PFSK-1 (cell line): ENCODE data around the gene NUDT1.

ENCODE experiments used
- FOXP2 ChIP-seq: optimal IDR thresholded peaks from 2 replicates; pipeline ENCODE3; 2011; ENCODE audit warnings: borderline replicate concordance, control low read depth, inconsistent platforms; ENCODE audit not compliant: insufficient read depth; ENCODE audit errors: extremely low read length, extremely low read depth
- POLR2AphosphoS5 ChIP-seq: IDR thresholded peaks from 2 replicates; pipeline ENCODE4 v1.6.1; 2012; ENCODE audit warnings: low read depth, mild to moderate bottlenecking, control low read depth, low read length, moderate library complexity
- SIN3A ChIP-seq: IDR thresholded peaks from 2 replicates; pipeline ENCODE4 v1.6.1; 2012; ENCODE audit warnings: mild to moderate bottlenecking, low read length, moderate library complexity, borderline replicate concordance; ENCODE audit not compliant: insufficient read depth
- TAF1 ChIP-seq: IDR thresholded peaks from 2 replicates; pipeline ENCODE4 v1.6.1; 2012; ENCODE audit warnings: low read length, control low read depth, borderline replicate concordance; ENCODE audit not compliant: insufficient read depth
- TF ChIP-seq, protein P1 (sequence below), 2 experiments: IDR thresholded peaks; 2 replicates each; pipeline versions ENCODE4 v1.6.1 to v1.8.0; 2011 to 2012; ENCODE audit warnings: low read depth in 2 of 2, low read length in 2 of 2, control low read depth in 1 of 2, inconsistent platforms in 1 of 2, mild to moderate bottlenecking in 1 of 2, moderate library complexity in 1 of 2; ENCODE audit not compliant: insufficient read depth in 1 of 2

Gene NUDT1

DNA sequence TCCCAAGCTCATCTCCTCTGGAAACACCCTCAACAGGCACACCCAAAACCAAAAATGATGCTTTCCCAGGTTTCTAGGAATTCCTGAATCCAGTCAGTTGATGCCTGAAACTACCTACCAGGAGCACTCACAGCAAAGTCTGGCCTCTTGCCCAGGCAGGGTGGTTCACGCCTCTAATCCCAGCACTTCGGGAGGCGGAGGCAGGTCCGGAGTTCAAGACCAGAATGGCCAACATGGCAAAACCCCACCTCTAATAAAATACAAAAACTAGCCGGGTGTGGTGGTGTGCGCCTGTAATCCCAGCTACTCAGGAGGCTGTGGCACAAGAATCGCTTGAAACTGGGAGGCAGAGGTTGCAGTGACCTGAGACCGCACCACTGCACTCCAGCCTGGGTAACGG lies 11.1 kb upstream of the NUDT1 start:
- TF ChIP-seq SIN3A: no peak
- TF ChIP-seq TAF1: no peak
- TF ChIP-seq, protein P1, sequence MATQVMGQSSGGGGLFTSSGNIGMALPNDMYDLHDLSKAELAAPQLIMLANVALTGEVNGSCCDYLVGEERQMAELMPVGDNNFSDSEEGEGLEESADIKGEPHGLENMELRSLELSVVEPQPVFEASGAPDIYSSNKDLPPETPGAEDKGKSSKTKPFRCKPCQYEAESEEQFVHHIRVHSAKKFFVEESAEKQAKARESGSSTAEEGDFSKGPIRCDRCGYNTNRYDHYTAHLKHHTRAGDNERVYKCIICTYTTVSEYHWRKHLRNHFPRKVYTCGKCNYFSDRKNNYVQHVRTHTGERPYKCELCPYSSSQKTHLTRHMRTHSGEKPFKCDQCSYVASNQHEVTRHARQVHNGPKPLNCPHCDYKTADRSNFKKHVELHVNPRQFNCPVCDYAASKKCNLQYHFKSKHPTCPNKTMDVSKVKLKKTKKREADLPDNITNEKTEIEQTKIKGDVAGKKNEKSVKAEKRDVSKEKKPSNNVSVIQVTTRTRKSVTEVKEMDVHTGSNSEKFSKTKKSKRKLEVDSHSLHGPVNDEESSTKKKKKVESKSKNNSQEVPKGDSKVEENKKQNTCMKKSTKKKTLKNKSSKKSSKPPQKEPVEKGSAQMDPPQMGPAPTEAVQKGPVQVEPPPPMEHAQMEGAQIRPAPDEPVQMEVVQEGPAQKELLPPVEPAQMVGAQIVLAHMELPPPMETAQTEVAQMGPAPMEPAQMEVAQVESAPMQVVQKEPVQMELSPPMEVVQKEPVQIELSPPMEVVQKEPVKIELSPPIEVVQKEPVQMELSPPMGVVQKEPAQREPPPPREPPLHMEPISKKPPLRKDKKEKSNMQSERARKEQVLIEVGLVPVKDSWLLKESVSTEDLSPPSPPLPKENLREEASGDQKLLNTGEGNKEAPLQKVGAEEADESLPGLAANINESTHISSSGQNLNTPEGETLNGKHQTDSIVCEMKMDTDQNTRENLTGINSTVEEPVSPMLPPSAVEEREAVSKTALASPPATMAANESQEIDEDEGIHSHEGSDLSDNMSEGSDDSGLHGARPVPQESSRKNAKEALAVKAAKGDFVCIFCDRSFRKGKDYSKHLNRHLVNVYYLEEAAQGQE (IDR thresholded peaks at IDR 0.05; ENCODE audit: insufficient read depth in 1 of 2, low read depth in 2 of 2, low read length in 2 of 2): no peak
- no peak for TF ChIP-seq FOXP2
- TF ChIP-seq POLR2AphosphoS5: no peak

DNA sequence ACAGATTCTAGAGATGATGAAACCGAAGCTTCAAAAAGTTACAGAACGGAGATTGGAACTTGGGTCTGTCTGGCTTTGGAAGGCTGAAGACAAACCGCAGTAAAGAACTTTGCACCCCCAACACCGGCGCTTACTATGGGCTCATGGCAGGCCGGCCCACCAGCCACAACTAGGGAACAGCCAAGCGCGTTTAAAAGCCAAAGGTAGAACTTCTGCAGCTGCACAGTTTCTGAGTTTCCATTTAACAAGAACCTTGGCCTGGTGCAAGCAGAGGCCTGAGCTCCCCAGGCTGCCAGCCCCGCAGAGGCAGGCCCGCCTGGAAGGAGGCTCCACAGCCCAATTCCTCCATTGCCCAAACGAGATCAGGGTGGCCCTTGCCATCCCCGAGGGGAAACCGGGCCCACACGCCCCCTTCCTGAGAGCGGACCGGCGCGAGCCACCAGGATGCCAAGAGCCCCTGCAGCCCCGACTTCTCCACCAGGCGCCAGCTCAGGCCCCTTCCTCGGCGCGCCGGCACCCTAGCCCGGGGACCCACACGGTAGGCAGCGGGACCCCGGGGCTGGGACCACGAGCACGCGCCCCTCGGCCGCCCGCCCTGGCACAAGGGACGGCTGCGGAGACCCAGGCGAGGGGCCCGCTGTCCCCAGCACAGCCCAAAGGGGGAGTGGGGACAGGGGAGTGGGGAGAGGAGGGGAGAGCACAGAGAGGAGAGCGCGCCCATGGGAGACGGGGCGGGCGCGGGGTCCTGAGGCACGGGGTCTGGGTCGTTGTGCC lies 9.8 kb upstream of the NUDT1 start:
- no peak for TF ChIP-seq POLR2AphosphoS5
- no peak for TF ChIP-seq TAF1
- TF ChIP-seq SIN3A: no peak
- TF ChIP-seq FOXP2: no peak
- TF ChIP-seq, protein P1 (IDR thresholded peaks at IDR 0.05; ENCODE audit: insufficient read depth in 1 of 2, low read depth in 2 of 2, low read length in 2 of 2): no peak

DNA sequence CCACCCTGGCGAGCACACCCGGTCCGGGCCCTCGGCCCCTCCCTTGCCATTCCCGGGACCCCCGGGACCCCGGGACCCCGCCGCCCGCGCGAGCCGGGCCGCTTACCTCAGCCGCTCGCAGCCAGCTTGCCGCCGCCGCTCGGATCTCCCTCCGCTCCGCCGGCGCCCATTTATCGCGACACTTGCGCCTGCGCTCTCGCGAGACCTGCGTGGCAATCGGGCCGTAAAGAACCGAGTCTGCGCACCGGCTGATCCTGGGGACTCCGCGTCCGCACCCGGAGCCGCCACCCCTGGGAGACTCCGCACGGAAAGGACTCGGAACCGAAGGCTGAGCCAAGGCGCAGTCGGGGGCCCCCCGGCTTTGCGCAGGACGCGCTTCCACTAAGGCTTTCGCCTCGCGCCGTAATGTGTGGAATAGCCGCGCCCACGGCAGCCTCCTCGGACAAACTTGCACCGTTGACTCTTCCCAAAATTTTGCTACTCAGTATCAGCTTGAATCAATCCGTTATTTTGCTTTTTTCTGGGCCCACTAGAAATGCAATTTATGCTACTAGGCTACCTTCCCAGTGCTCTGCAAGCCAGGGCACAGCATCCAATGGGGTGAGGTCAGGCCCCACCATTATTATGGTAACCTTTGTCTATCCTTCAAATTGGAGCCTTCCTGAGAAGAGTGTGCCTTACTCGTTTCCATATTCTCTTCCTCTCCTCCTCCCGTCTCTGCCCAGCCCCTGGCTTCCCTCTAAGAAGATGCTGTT lies 9.1 kb upstream of the NUDT1 start, which contains the start of gene MAD1L1:
MAD1L1 (minus strand) TSS at position 180 of the 755 bp plus-strand sequence. CDS start 2,812 bp downstream, outside the sequence.
- TF ChIP-seq POLR2AphosphoS5 (peak; percentile 91), SIN3A (peak; percentile 89), TAF1 (peak; percentile 82; the same call in 1 of the 2 replicates), FOXP2 (peak; percentile 75)
- TF ChIP-seq, protein P1 (IDR thresholded peaks at IDR 0.05; ENCODE audit: insufficient read depth in 1 of 2, low read depth in 2 of 2, low read length in 2 of 2): no peak

DNA sequence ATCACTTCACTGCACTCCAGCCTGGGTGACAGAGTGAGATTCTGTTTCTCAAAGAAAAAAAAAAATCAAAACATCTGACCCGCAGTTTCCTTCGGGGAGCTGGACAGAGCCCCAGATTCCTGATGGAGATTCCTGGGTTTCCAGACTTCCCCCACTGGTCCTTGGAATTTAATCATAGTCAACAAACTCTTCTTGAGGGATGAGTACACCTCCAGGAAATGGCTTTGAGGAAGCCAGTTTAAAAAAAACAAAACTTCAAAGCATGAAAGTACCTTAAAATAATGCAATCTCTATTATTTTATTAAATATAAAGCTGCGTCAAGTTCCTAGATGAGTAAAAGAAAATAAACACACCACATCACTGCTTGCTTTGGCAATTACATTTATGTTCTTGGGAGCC lies 8.1 kb upstream of the NUDT1 start:
- TF ChIP-seq FOXP2 (no peak), TAF1 (no peak), SIN3A (no peak), POLR2AphosphoS5 (no peak)
- TF ChIP-seq, protein P1 (IDR thresholded peaks at IDR 0.05; ENCODE audit: insufficient read depth in 1 of 2, low read depth in 2 of 2, low read length in 2 of 2): no peak
